NAMALWA (cell line): ENCODE data around the gene POM121L12.

ENCODE experiments used
- DNase-seq: peaks from one replicate; pipeline ENCODE4 v3.0.0-alpha.2; 2015; ENCODE audit warnings: low spot score

The POM121L12 gene

DNA sequence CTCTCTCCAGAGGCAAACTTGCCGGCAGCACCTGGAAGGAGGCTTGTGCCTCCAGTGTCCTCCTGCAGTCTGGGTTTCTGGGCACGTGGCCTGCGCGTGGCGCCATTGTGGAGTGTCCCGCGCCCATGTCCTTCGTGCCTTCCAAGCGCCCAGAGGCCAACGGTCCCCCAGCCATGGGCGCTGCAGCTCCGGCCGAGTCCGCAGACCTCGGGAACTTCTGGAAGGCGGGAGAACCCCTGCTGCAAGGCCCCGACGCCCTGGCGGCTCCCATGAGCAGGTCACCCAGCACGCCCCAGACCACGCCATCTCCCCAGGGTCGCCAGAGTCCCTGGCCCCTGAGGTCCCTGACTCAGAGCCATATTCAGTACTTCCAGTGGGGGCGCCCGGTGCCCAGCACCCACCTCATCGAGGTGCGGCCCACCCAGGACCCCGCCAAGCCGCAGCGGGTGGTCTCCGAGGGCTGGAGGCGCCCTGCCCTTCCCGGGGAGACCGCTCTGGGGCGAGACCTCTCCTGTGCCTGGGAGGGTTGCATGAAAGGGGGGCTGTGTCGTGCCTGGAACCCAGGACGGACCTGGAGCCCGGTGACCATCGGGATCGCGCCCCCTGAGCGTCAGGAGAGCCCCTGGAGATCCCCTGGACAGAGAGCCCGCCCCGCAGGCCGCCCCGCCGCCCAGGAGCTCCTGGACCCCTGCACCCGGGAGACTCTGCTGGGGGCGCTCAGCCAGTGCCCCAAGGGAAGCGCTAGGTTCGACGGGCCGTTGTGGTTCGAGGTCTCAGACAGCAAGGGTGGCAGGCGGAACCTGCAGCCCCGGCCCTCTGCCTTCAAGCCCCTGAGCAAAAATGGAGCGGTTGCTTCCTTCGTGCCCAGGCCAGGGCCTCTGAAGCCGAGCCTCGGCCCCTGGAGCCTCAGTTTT, at the start of gene POM121L12:
Gene POM121L12, plus strand, starts transcription at position 135 of the 914 bp plus-strand sequence. Its CDS starts 39 bp downstream, at position 174.
- DNase-seq = no peak

DNA sequence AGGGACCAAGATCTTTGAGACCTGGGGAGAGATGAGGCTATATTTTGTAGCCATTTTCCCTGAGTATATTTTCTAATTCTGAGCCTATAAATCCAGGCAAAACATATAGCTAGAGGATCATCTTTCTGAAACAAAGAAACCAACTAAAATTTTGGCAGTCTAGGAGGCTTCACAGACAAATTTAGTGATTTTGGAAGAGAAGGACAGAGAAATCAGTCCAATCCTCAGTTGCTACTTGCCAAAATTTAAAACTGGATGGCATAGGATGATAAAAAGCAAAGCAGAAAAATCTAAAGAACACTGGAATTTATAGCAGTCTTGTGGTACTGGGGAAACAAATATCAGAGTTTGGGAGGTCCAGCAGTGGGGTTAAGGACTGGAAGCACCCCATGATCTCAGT, 43.4 kb upstream of the POM121L12 start:
- no peak for DNase-seq

DNA sequence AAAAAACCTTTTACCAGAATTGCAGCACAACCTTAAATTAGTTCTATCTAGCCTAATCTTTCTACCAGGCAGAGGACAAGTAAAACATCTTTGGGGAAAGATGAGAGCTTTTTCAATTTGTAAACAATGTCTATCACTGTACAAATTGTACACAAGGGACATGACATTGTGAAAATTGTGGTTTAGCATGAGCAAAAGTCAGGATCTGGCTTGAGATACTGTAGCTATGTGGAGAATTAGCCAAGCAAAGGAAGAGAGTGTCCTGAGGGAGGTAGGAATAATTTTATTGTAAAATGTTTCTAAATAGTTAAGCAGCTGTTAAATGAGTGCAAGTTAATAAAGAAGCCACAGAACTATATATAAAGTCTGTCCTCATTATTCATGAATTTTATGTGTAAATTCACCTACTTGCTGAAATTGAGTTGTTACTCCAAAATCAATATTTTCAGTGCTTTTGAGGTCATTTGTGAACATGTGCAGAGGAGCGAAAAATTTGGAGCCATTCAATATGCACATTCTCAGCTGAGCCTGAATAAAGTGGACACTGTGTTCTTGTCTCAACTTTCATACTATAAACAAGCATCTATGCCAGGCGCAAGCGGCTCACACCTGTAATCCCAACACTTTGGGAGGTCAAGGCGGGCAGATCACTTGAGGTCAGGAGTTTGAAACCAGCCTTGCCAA, 42.8 kb upstream of the POM121L12 start:
- no peak for DNase-seq

DNA sequence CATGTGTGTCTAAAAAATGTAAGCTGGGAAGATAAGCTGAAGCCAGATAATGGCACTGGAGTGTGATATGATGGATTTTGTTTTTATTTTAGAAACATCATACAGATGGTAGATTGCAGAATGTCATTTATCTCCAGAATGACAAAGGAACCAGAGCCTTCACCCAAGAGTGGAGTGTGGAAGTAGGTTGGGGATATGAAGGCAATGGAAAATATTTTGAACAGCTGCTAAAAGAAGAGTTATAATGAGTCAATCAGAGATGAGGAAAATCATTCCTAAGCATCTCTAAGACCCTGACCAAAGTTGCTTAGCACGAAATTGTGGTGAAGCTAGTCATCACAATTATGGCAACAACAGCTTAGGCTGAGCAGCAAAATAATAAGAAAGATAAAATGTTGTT, 39.8 kb upstream of the POM121L12 start:
- no peak for DNase-seq

DNA sequence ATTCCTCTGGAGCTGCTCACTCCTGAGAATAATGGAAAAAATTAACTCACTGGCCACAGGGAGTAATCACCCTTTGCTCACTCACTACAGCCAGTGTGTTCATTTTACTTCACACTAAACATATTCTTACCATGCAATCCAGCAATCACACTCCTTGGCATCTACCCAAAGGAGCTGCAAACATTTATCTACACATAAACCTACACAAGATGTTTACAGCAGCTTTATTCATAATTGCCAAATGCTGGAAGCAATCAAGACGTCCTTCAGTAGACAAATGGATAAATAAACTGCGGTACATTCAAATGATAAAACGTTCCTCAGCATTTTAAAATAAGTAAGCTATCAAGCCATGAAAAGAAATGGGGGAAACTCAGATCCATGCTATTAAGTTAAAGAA, 34.2 kb upstream of the POM121L12 start:
- DNase-seq = no peak

DNA sequence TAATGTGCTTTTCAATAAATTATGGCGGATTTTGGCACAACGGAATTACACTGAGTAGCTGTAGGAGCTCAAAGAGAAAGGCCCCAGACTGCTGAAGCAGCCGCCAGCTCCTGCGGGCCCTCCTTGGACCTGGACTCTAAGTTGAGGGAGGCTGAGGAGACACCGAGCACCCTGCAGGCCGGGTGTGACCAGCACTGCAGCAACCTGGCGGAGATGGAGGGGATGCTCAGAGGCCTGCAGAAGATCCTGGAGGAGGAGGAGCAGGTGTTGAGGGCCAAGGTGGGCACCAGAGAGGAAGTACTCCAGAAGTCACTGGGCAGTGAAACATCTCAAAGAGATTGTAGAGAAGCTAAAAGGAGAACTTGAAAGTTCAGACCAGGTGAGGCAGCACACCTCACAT, 33.0 kb upstream of the POM121L12 start:
- DNase-seq = no peak

DNA sequence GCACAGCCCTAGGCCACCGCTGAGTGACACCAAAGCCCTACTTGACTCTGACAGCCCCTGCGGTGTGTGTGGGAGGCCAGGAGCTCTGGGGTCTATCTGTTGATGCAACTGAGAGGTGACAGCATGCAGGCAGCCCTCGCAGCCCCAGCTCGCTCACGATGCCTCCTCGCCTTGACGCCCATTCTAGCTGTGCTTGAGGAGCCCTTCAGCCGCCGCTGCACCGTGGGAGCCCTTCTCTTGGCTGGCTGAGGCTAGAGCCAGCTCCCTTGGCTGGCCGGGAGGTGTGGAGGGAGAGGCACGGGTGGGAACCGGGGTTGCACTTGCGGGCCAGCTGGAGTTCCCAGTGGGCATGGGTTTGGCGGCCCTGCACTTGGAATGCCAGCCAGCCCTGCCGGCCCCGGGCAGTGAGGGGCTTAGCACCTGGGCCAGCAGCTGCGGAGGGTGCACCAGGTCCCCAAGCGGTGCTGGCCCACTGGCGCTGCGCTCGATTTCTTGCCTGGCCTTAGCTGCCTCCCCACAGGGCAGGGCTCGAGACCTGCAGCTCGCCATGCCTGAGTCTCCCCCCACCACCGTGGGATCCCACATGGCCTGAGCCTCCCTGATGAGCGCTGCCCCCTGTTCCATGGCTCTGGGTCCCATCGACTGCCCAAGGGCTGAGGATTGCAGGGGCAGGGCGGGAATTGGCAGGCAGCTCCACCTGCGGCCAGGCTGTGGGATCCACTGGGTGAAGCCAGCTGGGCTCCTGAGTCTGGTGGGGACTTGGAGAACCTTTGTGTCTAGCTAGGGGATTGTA, 31.6 kb upstream of the POM121L12 start:
- no peak for DNase-seq

DNA sequence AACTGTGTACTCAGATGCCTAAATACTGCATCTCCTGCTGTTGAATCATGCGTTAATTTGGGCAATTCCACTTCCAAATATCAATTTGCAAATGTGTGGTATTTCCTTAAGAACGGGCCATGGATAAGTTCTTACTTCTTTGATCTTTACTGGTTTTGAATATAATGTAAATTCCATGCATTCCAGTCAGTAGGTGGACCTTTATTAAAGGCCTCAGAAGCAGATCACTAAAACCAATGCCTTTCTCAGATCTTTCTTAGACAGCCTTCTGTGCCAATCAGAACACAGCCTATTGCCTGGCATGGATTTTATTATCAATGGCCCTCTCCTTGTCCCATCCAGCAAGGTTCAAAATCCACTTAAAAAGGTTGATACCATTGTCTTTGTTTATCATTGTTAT, 21.5 kb upstream of the POM121L12 start:
- DNase-seq = no peak

DNA sequence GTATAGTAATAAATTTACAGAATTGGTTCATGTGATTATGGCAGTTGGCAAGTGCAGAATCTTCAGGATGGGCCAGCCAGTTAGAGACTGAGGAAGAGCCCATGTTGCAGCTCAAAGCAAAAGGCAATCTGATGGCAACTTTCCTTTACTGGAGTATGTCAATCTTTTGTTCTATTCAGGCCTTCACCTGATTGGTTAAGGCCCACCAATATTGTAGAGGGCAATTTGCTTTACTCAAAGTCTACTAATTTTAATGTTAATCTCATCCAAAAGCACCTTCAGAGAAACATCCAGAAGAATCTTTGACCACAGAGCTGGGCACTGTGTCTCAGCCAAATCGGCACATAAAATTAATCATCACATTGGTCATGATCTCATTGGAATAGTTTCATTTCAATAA, 20.0 kb upstream of the POM121L12 start:
- DNase-seq = no peak

DNA sequence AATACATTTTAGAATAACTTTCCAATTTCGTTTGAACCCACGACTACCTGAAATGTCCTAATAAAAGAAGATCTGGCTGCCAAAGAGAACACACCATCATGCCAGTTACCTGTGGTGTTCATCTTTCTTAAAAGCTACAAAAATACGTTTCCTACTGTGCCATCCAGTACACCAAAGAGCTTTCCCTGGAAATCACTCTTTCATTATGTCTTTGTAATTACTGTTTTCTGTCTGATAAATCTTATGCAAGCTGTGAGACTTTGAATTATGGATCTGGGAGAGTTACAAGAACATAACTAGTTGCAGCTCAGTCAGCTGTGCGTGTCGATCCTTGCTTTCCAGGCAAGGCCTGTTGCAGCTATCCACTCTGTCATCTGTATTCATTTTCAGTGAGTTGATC, 12.5 kb upstream of the POM121L12 start:
- DNase-seq = no peak

DNA sequence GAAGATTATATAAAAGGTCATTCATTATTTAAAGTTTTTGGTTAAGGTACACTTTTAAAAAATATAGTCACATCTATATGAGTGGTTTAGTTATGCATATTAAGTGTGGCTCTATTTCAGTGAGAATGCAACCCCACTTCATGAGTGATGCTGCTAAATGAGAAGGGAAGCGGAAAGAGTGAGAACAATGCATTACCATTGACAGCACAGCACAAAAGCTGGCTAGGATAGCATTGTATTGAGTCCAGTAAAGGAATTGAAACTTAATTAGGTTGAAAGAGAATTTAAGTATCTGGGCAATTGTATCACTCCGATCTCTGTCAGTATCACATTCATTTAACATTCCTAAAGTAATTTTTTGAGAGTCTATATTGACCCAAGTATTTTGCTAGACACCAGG, 13.2 kb downstream of the POM121L12 start:
- DNase-seq = no peak

DNA sequence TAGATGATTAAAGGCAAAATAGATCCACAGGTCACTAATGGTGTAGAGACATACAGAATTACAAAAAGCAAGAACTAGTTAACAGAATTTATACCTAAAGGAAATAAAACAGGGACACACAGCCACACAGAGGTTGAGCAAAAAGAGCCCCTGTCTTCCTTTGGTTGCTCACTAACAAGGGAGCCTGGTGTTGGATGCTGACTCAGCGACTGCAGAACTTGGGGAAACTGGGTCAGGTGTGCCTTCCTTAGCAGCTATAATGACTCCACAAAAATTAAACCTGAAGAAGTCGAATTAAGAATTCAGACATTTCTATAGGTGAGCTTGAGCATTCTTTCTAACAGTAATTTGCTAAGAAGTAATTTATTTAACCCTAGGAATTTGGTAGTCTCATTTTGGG, 15.0 kb downstream of the POM121L12 start:
- no peak for DNase-seq

DNA sequence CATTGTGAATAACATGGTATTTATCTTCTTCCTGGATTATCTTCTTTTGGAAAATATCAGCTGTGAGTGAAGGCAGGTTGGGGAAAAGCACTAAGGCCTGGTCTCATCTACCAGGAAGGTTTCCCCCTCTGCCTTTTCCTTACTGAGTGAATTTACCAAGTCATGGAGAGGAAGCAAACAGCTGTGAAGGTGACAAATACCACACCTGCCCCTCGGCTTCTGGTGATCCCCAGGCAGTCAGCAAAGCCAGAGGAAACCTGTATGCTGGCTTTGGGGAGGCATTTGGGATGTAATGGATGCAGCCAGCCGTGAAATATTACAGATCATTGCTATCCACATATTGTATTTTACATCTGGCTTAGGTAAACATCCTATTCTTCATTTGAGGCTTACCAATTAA, 24.2 kb downstream of the POM121L12 start:
- DNase-seq = no peak

DNA sequence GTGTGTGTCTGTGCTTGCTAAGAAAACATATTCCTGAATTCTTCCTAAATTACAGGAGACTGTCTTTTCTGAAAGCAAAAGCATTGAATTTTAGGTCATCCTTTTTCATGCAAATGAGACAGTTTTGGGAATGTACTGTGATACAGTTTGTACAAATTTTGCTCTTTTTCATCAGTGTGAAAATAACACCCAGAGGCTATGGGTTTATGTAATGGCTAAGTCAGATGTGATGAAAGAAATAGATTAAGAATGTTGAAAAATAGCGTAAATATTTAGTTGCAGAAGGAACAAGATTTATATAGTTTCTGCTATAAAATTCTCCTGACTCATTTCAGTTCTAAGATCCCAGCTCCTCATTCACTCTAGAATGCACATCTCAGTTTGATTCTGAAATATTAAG, 24.6 kb downstream of the POM121L12 start:
- DNase-seq = no peak

DNA sequence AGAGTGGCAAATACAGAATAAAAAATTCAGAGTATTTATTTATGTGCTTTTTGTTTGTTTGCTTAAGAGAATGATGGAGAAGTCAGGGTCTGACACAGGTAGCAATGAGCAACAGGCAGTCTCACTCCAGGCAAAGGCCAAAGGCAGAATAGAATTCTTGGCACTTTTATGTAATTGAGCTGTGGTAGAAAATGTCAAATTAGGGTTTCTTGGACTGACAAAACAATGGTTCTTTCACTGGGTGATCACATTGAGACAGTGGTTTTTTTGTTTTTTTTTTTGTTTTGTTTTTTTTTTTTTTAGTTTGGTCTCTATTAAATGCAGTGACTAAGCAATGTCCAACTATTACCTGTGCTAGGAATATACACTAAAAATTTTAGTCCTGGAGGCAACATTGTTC, 27.4 kb downstream of the POM121L12 start:
- no peak for DNase-seq

DNA sequence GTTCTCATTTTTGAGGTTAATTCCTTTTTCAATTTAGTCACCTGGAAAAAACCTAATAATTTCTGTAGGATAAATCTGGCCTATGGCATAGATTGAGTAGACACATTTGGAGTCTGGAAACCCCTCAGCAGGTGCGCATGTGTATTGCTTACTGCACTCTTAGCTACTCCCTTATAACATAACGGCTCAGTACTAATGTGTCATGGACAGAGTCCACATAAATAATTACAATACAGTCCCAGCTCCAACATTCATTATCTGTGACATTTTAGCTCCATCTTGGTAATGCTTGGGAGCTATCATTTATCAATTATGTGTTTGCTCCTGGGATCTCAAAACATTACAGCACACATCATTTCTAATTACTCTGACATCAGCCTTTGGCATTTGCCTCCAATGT, 33.2 kb downstream of the POM121L12 start:
- no peak for DNase-seq

DNA sequence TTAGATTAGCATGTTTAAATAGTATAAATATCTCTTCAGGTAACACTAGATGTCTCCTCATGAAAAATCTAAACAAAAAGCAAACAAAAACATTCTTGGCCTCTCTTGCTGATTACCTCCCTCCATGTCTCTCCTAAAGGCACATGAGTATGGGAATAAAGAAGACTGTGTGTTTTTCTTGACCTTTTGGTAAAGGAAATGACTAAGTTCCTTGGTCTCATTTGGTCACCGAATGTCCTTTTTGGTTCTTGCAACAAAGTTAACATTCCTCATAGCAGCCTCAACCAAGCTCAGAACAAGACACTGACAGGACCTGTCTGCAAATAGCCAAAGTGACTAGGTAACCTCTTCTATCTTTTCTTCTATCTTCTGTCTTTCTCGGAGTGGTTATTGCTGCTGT, 35.5 kb downstream of the POM121L12 start:
- DNase-seq = no peak
